AG08396 (cell line): ENCODE data around the gene NKX1-1.
A peak's percentile ranks its signal among the peaks of the same experiment; 100 is the strongest.
"Not testable (repeated sequence)": the region's sequence is repeated elsewhere in the genome, so short reads cannot be mapped to it uniquely, and the experiment has no call there.

Experiments
- DNase-seq: peaks from one replicate; pipeline ENCODE4 v3.0.0; 2012; ENCODE audit warnings: low spot score, mixed read lengths

Gene NKX1-1

DNA sequence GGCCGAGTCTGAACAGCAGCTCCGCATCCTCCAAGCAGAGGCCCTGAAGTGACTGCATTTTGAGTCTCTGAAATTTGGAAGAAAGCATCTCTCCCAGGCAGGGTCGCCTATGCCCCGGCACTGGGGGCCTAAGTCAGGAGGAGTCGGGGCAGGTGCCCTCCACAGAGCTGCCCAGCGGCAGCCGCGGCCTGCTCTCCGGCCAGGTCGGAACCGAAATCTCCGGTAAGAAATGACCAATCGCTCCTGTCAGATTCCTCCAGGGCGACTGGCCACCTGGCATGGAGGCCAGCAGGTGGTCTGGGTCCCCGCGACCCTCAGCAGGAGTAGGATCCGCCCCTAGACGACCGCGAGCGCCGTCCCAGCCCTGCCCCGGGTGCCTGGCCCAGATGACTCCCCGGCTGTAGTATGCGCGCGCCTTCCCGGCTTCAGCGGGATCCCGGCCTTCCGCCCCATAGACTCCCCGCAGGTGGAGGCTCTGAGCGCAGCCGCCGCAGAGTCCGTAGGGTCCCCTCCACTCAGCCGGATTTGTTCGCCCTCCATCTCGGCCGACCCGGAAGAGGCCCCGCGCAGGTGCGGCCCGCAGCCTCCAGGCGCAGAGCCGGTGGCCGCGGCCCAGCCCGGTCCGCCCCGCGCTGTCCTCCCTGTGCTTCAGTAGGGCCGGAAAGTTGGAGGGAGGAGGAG, 1.5 kb downstream of the NKX1-1 start:
- peak; percentile 25 for DNase-seq

DNA sequence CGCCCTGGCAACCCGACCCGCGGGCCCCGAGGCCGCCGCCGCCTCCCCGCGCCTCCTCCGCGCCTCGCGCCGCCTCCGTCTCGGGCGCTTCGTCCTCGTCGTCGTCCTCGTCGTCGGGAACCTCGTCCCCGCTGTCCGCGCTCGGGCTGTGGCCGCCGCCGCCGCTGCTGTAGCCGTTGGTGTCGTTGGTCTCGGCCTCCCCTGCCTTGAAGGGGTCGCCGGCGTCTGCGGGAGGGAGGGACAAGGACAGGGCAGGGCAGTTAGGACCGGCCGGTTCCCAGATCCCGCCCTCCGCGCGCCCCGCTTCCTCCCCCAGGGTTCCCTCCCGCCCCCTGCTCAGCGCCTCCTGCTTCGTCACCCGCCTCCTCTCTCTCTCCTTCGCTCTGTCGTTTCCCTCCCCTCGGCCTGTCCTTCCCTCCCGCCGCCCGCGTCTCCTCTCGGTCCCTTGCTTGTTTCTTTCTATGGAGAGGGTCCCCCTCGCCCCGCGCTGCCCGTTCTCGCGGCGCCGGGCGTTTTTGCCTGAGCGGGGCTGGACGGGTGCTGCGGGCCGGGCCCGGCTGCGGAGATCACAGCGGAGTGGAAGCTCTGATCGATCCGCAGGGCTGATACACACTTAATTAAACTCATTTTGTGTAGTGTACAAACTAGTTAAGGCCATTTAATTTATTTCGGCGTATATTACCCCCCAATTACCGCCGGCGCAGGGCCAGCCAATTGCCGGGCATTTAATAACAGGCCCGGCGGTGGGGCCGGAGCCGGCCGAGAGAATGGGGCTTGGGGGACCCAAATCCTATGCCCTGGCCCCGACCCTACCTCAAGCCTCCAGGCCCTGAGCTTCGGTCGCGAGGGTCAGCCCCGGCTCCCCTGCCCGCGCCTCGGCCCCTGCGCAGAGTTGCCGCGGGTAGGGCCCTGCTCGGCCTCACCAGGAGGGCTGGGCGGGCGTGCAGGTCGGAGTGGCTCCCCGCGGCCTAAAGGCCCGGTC, 2.4 kb downstream of the NKX1-1 start:
- DNase-seq: peak; percentile 36

DNA sequence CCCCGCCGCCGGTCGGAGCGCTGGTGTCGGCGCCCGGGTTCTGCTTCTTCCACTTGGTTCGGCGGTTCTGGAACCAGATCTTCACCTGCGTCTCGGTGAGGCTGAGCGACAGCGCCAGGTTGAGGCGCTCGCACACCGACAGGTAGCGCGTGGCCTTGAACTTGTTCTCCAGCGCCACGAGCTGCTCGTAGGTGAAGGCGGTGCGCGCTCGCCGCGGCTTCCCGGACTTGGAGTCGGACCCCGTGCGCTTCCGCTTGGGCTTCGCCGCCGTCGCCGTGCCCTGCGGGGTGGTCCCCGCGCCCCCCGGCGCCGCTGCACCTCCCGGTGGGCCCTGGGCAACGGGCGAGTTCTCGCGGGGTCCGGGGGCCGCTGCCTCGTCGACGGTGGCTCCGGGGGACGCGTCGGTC, 3.1 kb downstream of the NKX1-1 start:
- DNase-seq: peak; percentile 6

DNA sequence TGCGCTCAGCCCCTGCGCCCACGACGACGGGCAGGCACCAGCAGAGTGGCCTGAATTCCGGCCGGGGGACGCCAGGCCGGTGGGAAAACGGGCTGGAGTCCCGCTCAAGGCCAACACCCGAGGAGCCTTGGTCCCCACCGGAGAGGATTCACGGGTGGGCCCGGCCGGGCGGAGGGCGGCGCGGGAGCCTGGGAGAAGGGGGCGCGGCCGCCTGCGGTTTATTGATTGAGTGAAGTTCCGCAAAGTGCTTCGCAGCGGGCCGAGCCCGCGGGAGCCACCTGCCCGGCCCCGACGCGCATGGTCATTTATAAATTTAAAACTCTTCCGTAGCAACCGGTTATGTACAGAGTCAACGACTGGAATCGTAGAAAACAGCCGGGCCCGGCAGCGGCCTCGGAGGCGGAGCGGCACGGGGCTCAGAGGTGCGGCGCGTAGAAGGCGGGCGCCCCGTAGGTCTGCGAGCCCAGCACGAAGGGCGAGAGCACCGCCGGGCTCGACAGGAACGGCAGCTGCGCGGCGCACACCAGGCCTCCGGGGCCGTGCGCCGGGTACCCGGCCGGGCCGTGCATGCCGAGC, 3.6 kb downstream of the NKX1-1 start:
- DNase-seq: peak; percentile 36

DNA sequence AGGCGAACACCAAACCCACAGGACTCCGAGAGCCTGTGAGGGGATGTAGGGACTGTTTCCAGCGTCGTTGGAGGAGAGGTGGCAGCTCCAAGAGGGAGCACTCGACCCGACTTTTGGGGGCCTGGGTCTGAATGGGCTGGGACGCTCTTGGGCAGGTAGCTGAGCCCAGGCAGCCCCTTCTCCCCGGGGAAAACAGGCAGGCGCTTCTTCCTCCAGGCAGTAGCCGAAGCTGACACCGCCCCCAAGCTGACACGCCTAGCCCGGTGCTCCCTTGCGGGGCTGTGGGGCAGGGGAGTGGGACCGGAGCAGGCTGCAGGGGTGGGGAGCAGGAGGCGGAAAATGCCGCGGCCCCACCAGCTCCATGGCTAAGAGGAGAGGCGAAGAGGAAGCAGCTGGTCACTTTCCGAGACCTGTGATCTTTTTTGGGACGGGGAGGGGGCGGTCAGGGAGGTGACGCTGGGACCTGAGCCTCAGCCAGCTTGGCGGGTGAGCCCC, 4.2 kb downstream of the NKX1-1 start:
- DNase-seq: no peak

DNA sequence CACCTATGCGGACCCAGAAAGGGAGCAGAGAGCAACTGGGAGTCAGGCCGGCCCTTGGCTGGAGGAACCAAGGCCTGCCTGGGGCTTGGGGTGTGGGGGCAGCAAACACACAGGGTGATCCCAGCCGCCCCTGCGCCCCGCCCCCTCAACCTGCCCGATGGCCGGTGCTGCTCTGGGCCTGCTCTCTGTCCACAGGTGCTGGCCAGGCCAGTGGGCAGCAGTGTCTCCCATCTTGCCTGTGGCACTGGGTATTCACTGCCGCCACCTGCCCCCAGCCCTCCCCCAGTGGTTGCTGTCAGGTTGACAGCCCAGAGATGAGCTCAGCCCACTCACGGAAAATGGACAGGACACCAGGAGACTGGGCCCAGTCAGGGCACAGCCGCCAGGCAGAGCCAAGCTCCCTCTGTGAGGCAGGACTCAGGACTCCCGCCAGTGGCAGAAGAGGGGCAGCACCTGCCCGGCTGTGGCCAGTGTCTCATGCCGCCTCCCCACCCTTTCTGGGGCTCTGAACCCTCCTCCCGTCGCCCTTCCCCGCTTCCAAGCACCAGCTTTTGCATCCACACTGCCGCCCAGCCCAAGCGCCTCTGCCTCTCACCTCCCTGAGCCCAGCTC, 4.7 kb downstream of the NKX1-1 start:
- peak; percentile 23 for DNase-seq

DNA sequence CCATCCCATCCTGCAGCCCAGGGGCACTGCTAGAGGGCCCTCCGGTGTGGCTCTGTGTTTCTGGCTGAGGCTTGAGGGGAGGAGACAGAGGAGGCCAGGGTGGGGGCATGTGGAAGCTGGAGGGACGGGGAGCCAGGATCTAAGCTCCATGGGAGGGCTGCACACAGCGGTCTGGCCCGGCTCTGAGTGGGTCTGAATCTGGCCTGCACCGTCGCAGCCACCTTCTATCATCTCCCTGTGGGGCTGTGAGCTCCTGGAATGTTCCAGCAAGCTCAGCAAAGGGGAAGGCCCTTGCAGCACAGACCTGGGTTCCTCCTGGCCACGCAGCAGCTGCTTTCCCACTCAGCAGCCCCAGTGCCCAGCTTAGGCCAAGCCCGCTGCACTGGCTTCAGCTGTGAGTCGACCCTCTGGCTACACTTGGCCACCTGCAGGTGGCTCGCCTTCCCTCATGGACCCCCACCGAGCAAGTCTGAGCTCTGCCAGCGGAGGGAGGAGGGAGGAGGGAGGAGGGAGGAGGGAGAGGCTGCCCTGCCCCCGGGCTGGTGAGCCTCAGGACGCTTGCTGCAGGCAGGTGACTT, 5.3 kb downstream of the NKX1-1 start:
- peak; percentile 21 for DNase-seq

DNA sequence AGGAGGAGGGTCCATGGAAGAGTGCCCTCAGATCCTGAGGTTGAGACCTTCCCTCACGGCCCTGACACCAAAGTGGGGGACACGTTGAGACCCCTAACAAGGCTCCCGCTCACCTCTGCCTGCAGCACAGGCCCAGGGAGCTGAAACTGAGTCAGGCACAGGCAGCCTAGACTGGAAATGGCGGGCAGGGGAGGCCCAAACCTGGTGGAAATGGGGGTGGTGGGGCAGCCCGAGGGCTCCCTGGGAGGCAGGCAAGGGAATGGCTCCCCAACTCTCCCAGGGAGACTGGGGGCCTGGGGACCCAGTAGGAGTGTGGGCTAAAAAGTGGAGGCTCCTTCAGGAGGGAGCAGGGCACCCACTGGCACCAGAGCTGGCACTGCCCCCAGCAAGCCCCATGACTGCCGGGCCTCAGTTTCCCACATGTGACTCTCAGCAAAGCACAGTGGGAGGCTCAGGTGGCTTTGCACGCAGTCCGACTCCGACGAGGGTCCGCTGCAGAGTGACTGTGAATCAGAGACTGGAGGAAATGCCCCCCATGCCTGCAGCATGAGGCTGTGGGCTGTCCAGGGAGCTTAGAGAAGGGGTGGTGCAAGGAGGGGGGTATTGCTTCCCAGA, 5.9 kb downstream of the NKX1-1 start:
- peak; percentile 8 for DNase-seq

DNA sequence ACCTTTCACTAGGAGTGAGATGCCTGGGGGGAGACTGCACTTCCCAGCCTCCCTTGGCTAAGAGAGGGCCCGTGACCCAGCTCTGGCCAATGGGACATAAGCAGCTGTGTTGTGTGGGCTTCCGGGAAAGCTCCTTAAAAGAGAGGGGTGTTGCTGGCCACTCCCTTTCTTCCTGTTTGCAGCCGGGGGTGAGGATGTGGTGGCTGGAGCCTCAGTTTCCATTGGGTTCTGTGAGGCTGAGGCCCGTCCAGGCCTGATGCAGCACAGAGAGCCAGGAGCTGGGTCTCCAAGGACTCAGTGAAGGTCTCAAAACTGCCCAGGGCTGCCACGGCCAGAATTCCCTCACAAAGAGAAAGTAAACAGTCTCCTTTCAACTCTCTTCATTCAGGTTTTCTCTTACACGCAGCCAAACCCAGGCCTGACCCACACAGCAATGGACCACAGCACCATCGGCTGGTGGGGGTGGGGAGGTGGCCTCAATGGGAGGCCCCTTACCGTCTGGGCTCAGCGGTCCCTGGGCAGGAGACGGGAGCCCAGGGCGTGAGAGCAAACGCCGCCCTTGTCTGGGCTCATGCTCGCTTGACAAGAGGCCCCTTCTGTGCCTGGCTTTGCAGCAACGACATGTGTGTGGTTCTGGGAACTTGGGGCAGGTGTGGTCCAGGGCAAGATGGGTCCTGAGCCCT, 6.6 kb downstream of the NKX1-1 start:
- DNase-seq: no peak

DNA sequence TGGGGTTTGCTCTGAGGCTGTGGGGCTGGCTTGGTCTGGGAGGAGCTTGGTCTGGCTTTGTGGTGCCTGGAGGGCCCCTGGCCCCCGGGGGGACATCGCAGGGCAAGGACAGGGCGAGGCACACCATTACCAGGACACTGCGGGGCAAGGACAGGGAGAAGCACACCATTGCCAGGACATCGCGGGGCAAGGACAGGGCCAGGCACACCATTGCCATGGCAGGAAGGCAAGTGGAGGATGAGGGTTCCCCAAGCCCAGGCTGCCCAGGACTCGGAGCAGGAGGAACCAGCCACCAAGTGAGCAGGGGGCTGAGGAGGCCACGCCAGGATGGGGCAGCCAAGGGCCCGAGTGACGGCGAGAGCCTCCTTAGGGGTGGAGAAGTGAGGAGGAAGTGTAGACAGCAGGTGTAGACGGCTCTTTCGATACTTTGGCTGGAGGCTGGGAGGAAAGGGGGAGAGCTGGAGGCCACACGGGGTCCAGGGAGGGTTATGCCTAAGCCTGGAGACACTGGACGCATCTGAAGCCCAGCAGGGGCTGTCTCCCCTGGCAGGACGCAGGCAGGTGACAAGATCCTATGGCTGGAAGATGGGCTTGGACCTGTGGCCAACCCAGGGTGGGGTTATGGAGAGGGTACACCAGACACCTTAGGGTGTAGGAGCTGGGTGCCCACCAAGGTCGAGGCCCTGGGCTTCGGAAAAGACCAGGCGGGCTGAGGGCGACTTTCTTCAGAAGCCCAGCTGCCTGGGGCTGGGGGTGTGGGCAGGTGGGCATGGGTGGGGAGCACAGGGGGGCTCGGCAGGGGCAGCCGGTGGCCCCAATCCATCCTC, 7.3 kb downstream of the NKX1-1 start:
- no peak for DNase-seq

DNA sequence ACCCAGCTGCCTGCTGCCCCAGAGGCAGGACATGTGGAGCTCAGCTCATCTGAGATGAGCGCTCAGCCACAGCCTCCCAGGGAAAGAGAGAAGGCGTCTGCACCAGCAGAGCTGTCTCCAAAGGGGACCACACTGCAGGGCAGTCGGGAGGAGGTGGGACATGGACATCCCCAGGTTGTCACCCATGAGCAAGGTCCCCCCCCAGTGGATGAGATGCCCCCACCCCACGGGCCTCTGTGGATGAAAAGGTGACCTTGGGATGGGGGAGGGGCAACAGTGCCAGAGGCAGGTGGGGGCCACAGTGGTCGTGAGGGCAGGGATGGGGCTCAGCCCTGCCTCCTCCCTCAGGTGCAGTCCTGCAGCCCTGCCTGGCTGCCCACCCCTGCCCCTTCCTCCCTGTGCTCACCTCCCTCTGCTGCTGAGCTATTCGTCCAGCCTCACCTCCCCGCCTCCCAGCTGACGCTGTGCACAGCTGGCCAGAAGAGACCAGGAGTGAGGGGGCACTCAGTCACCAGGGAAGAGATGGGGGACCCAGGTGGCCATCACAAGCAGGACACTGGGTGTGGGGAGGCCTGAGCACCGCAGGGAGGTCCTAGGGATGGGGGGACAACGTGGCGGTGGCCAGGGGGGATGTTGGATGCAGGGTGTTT, 9.3 kb downstream of the NKX1-1 start:
- no peak for DNase-seq

DNA sequence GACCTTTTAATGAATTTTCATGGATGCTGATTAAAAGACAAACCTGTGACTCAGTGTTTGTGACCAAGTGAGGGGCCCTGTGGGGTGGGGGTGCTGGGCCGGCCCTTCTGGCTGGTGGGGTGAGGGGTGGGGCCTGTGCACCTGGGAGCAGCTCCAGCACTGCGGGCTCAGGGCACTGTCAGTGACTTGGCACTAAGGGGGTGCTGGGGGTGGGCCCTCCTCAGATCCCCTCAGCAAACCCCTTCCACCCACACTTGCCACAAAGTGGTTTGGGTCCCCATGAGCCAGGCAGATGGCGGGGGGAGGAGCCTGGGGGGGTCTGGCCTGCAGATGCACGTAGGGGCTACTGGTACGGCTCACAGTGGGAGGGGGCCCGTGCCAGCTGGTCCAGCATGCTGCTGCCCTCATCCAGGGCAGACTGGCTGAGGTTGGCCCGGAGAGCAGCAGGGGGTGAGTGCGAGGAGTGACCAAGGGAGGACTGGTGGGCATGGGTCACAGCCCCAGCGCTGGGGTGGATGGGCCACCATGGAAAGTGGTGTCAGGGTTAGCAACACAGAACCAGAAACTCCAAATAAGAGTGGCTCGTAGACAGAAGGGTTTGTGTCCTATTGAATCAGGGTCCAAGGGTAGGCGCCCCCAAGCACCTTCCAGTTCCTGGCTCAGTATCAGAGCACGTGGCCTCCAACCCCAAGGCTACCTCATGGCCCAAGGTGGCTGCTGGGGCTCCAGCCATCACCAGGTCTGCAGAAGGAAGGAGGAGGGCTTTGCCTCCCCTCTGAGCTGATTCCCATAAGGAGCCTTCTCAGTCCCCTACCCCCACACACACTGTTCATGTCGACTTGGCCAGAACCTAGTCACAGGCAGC, 10.1 kb downstream of the NKX1-1 start:
- DNase-seq: no peak

DNA sequence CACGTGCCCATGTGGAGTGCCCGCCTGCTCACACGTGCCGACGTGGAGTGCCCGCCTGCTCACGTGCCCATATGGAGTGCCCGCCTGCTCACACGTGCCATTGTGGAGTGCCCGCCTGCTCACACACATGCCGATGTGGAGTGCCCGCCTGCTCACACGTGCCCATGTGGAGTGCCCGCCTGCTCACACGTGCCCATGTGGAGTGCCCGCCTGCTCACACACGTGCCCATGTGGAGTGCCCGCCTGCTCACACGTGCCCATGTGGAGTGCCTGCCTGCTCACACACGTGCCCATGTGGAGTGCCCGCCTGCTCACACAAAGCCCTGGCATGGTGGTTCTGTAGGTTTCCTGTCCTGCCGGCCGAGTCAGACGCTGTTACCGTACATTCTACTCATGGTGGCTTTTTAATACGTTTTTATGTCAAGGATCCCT, 10.8 kb downstream of the NKX1-1 start:
- DNase-seq: not testable (repeated sequence)

DNA sequence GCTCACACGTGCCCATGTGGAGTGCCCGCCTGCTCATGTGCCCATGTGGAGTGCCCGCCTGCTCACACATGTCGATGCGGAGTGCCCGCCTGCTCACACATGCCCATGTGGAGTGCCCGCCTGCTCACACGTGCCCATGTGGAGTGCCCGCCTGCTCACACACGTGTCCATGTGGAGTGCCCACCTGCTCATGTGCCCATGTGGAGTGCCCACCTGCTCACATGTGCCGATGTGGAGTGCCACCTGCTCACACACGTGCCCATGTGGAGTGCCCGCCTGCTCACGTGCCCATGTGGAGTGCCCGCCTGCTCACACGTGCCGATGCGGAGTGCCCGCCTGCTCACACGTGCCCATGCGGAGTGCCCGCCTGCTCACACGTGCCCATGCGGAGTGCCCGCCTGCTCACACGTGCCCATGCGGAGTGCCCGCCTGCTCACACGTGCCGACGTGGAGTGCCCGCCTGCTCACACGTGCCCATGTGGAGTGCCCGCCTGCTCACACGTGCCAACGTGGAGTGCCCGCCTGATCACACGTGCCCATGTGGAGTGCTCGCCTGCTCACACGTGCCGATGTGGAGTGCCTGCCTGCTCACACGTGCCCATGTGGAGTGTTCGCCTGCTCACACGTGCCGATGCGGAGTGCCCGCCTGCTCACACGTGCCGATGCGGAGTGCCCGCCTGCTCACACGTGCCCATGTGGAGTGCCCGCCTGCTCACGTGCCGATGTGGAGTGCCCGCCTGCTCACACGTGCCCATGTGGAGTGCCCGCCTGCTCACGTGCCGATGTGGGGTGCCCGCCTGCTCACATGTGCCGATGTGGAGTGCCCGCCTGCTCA, 11.5 kb downstream of the NKX1-1 start:
- DNase-seq: not testable (repeated sequence)

DNA sequence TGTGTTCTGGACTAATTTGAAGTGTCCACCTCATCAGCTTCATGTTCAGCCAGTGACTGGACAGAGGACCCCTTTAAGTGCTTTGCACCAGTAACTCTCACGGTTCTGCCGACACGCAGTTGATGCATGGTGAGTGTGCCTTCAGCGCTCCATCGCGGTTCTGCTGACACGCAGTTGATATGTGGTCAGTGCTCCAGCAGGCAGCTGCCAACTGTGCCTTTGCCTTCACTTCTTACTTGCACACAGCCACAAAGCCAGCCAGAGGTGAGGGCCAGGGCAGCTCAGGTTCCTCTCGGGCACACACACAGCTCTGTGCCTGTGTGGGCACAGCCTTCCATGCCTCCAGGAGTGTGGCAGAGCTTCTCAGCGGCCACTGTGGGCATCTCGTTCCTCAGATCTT, 12.4 kb downstream of the NKX1-1 start:
- DNase-seq: no peak

DNA sequence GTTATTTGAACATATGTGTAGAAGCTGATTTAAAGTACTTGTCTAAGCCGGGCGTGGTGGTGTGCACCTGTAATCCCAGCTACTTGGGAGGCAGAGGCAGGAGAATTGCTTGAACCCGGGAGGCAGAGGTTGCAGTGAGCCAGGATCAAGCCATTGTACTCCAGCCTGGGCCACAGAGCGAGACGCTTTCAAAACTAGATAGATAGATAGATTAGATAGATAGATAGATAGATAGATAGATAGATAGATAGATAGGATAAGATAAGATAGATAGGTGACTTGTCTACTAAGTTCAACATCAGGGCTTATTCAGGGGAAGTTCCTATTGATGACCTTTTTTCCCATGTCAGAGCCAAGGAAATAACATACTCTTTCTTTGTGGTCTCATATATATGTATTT, 12.9 kb downstream of the NKX1-1 start:
- DNase-seq: not testable (repeated sequence)
